K562 (cell line): ENCODE data around the gene THAP11. TPM values are rescaled to one million over a fixed set of nuclear protein-coding genes. Genes with fewer than 3 reads are reported as not detected.
A peak's percentile ranks its signal among the peaks of the same experiment; 100 is the strongest.

Experiments used
- BRD4 ChIP-seq: fragments of 200-600 bp; sonication (generic); IDR thresholded peaks from 2 replicates; pipeline ENCODE4 v1.6.1; 2017; ENCODE audit warnings: inconsistent platforms
- FUS ChIP-seq: fragments of 200-400 bp; formaldehyde crosslinking; optimal IDR thresholded peaks from 2 replicates; pipeline ENCODE3; 2017; ENCODE audit warnings: low read depth, low read length
- HDAC1 ChIP-seq, 2 experiments: fragments of 450-650 bp; IDR thresholded peaks; 2 replicates each; pipeline ENCODE4 v1.6.1; 2016 to 2017; ENCODE audit warnings: inconsistent platforms in 1 of 2, mild to moderate bottlenecking in 1 of 2, moderate library complexity in 1 of 2
- HMG20A ChIP-seq: fragments of 450-650 bp; formaldehyde crosslinking; conservative IDR thresholded peaks from 2 replicates; pipeline ENCODE4 v1.4.0; 2020; ENCODE audit warnings: mild to moderate bottlenecking, mixed read lengths
- JUNB ChIP-seq: fragments of 450-650 bp; formaldehyde crosslinking; conservative IDR thresholded peaks from 2 replicates; pipeline ENCODE4 v1.4.0; 2020; ENCODE audit warnings: mild to moderate bottlenecking
- KLF16 ChIP-seq: IDR thresholded peaks from 2 replicates; pipeline ENCODE4 v1.6.1; 2016; ENCODE audit warnings: antibody characterized with exemption
- MBD2 ChIP-seq: sonication (generic); IDR thresholded peaks from 2 replicates; pipeline ENCODE4 v1.6.1; 2016; ENCODE audit warnings: low read depth, borderline replicate concordance
- MLX ChIP-seq, 2 experiments: fragments of 450-650 bp in 1 of 2; sonication (generic) in 1 of 2; formaldehyde crosslinking; conservative IDR thresholded peaks; 2 replicates each; pipeline versions ENCODE4 v1.4.0 to v1.8.1; 2020 to 2022; ENCODE audit warnings: mild to moderate bottlenecking in 1 of 2, missing genetic modification reagents in 1 of 2
- POLR2G ChIP-seq: fragments of 200-400 bp; formaldehyde crosslinking; IDR thresholded peaks from 2 replicates; pipeline ENCODE4 v1.6.1; 2017; ENCODE audit warnings: low read depth, mild to moderate bottlenecking, antibody characterized with exemption, low read length, moderate library complexity
- THAP7 ChIP-seq: fragments of 250-450 bp; sonication (Bioruptor Pico); IDR thresholded peaks from 2 replicates; pipeline ENCODE4 v1.5.0; 2021
- TRIM25 ChIP-seq: fragments of 450-650 bp; IDR thresholded peaks from 2 replicates; pipeline ENCODE4 v1.7.0; 2016; ENCODE audit warnings: borderline replicate concordance
- ZNF41 ChIP-seq: fragments of 250-450 bp; sonication (Bioruptor Pico); conservative IDR thresholded peaks from 2 replicates; pipeline ENCODE4 v1.4.0; 2020; ENCODE audit warnings: mild to moderate bottlenecking
- ZNF584 ChIP-seq: fragments of 200-800 bp; sonication (Bioruptor generic); IDR thresholded peaks from 2 replicates; pipeline ENCODE4 v1.6.1; 2016; ENCODE audit warnings: low read depth, mild to moderate bottlenecking, missing genetic modification characterization, missing compliant biosample characterization
- polyA plus RNA-seq, 8 experiments: library from polyadenylated mRNA; depleted of rRNA in 4 of 8; stranded (reverse) in 5 of 8; unstranded in 3 of 8; fragments of >200 nt; fragmentation: Nextera tagmentation in 2 of 8; fragmentation: Illumina TruSeq in 1 of 8; extraction: Ambion mirVana in 2 of 8; extraction: Trizol in 1 of 8; gene quantifications; 2 replicates each; pipeline versions ENCODE4 v1.2.1 to v1.2.3, GENCODE V29; 2011 to 2014; ENCODE audit warnings: inconsistent platforms in 1 of 8, missing spikeins in 1 of 8
- total RNA-seq, 7 experiments: library from RNA; depleted of rRNA in 6 of 7; stranded (reverse); fragments of >200 nt in 6 of 7; fragmentation: Illumina TruSeq in 2 of 7; extraction: Trizol in 2 of 7; gene quantifications; 2 replicates each; pipeline versions ENCODE4 v1.2.1 to v1.2.3, GENCODE V29; 2011 to 2021; ENCODE audit warnings: low replicate concordance in 1 of 7
- TF ChIP-seq, protein P1 (sequence below): IDR thresholded peaks from 3 replicates; pipeline ENCODE4 v1.6.1; 2011; ENCODE audit warnings: borderline replicate concordance, mild to moderate bottlenecking, moderate library complexity; ENCODE audit not compliant: insufficient read length; ENCODE audit errors: extremely low read depth
- TF ChIP-seq, protein P2 (sequence below): fragments of 250-450 bp; sonication (Bioruptor Pico); IDR thresholded peaks from 2 replicates; pipeline ENCODE4 v1.8.0; 2021; ENCODE audit warnings: moderate library complexity, mild to moderate bottlenecking, inconsistent platforms
- TF ChIP-seq, protein P3 (sequence below), 2 experiments: fragments of 450-650 bp; IDR thresholded peaks; 2 replicates each; pipeline ENCODE4 v1.6.1; 2018; ENCODE audit warnings: mild to moderate bottlenecking in 2 of 2, low read depth in 1 of 2; ENCODE audit not compliant: partially characterized antibody in 2 of 2

Gene THAP11
- total and polyA plus RNA-seq, 9 of the 15 experiments (the other 6 are each of a cell fraction or from before 2014, with no cell fraction given): 2.4 to 31.6 (median 21.4) TPM

DNA sequence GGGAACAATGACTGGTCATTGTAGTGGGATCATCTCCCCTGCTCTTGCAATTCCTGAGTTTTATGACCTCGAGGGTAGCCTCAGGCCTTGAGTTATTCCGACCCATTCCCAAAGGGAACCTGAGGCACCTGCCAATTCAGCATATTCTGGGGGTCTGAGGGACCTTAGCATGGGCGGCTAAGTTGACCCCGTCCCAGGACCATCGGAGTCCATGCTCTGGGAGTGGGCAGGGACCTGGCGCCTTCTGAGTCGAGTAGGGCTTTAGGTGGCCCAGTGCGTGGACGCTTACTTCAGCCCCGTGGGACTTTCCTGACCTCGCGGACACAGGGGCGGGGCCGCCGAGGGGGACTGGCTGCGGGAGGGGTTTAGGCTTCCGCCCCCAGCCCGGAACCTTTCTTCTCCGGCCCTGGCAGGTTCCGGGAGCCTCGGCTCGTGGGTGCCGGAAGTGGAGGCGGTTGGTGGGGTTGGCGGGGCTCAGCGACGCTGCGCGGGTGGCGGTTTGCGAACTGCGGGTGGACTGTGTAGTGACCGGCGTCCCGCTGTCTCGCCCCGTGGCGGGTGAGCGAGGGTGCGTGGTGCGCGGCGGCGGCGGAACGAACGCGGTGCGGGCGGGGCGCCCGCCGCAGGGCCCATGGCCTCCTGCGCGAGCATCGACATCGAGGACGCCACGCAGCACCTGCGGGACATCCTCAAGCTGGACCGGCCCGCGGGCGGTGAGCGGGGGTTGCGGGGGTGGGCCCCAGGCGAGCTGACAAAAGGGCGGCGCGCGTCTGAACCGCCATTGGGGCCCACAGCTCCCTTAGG, 30.7 kb downstream of the THAP11 start, which contains the start of gene EDC4 (continued):
- no peak for TF ChIP-seq BRD4
- 0 out of 2 replicates have a peak, but pooled peaks have one; percentile 2 for TF ChIP-seq JUNB (CRISPR knock-in tag)
- peak in 1 of 2 experiments; percentile 81; a peak in 2 of 4 replicates for TF ChIP-seq HDAC1 (IDR thresholded peaks at IDR 0.05)
- TF ChIP-seq HMG20A: no peak
- no peak for TF ChIP-seq MLX (CRISPR knock-in tag; conservative IDR thresholded peaks at IDR 0.05)
- peak; percentile 69; the same call in 1 of the 2 replicates for TF ChIP-seq MBD2
- TF ChIP-seq POLR2G: peak; percentile 96
- no peak for TF ChIP-seq ZNF584
- peak; percentile 83 for TF ChIP-seq FUS
- TF ChIP-seq, protein P1, sequence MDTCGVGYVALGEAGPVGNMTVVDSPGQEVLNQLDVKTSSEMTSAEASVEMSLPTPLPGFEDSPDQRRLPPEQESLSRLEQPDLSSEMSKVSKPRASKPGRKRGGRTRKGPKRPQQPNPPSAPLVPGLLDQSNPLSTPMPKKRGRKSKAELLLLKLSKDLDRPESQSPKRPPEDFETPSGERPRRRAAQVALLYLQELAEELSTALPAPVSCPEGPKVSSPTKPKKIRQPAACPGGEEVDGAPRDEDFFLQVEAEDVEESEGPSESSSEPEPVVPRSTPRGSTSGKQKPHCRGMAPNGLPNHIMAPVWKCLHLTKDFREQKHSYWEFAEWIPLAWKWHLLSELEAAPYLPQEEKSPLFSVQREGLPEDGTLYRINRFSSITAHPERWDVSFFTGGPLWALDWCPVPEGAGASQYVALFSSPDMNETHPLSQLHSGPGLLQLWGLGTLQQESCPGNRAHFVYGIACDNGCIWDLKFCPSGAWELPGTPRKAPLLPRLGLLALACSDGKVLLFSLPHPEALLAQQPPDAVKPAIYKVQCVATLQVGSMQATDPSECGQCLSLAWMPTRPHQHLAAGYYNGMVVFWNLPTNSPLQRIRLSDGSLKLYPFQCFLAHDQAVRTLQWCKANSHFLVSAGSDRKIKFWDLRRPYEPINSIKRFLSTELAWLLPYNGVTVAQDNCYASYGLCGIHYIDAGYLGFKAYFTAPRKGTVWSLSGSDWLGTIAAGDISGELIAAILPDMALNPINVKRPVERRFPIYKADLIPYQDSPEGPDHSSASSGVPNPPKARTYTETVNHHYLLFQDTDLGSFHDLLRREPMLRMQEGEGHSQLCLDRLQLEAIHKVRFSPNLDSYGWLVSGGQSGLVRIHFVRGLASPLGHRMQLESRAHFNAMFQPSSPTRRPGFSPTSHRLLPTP: no peak
- TF ChIP-seq, protein P2, sequence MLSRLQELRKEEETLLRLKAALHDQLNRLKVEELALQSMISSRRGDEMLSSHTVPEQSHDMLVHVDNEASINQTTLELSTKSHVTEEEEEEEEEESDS (CRISPR knock-in tag): no peak
- TF ChIP-seq, protein P3, sequence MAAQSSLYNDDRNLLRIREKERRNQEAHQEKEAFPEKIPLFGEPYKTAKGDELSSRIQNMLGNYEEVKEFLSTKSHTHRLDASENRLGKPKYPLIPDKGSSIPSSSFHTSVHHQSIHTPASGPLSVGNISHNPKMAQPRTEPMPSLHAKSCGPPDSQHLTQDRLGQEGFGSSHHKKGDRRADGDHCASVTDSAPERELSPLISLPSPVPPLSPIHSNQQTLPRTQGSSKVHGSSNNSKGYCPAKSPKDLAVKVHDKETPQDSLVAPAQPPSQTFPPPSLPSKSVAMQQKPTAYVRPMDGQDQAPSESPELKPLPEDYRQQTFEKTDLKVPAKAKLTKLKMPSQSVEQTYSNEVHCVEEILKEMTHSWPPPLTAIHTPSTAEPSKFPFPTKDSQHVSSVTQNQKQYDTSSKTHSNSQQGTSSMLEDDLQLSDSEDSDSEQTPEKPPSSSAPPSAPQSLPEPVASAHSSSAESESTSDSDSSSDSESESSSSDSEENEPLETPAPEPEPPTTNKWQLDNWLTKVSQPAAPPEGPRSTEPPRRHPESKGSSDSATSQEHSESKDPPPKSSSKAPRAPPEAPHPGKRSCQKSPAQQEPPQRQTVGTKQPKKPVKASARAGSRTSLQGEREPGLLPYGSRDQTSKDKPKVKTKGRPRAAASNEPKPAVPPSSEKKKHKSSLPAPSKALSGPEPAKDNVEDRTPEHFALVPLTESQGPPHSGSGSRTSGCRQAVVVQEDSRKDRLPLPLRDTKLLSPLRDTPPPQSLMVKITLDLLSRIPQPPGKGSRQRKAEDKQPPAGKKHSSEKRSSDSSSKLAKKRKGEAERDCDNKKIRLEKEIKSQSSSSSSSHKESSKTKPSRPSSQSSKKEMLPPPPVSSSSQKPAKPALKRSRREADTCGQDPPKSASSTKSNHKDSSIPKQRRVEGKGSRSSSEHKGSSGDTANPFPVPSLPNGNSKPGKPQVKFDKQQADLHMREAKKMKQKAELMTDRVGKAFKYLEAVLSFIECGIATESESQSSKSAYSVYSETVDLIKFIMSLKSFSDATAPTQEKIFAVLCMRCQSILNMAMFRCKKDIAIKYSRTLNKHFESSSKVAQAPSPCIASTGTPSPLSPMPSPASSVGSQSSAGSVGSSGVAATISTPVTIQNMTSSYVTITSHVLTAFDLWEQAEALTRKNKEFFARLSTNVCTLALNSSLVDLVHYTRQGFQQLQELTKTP (IDR thresholded peaks at IDR 0.05; ENCODE audit: low read depth in 1 of 2, partially characterized antibody in 2 of 2): no peak
- no peak for TF ChIP-seq TRIM25
- no peak for TF ChIP-seq KLF16
- TF ChIP-seq ZNF41 (CRISPR knock-in tag): no peak
- TF ChIP-seq THAP7 (CRISPR knock-in tag): peak; percentile 94
